Lung (tissue), 12 donors: Measurements from ENCODE around the gene CYSTM1. TPM values are rescaled to one million over a fixed set of nuclear protein-coding genes. Genes with fewer than 3 reads are reported as not detected.

Experiments used
- ATAC-seq: fragments of 200-7000 bp; cut with Tn5 transposase; one replicate; pipeline ENCODE4 v1.9.1; 2020; ENCODE audit warnings: moderate number of reproducible peaks; ENCODE audit not compliant: insufficient read depth, low FRiP score
- DNase-seq, 3 donors: peaks; one replicate each; pipeline ENCODE4 v3.0.0-alpha.2; 2013 to 2017
- H3K27ac ChIP-seq, 2 donors: one replicate each; pipeline ENCODE4 v1.5.1; 2013; ENCODE audit warnings: mild to moderate bottlenecking in 2 of 2, moderate library complexity in 2 of 2, control low read depth in 1 of 2, inconsistent platforms in 1 of 2, low read depth in 1 of 2, low read length in 1 of 2
- H3K27me3 ChIP-seq, 3 donors: one replicate each; pipeline ENCODE4 v1.5.1; 2013; ENCODE audit warnings: low read length in 2 of 3; ENCODE audit not compliant: control insufficient read depth in 3 of 3, insufficient read depth in 3 of 3
- H3K36me3 ChIP-seq, 4 donors: one replicate each; pipeline ENCODE4 v1.5.1; 2013; ENCODE audit warnings: low read length in 4 of 4, mild to moderate bottlenecking in 1 of 4, moderate library complexity in 1 of 4; ENCODE audit not compliant: control insufficient read depth in 4 of 4, insufficient read depth in 4 of 4
- H3K4me1 ChIP-seq, 5 donors: one replicate each; pipeline ENCODE4 v1.5.1; 2013; ENCODE audit warnings: low read length in 5 of 5, mild to moderate bottlenecking in 2 of 5, moderate library complexity in 1 of 5; ENCODE audit not compliant: control insufficient read depth in 5 of 5, insufficient read depth in 5 of 5
- H3K4me3 ChIP-seq: one replicate; pipeline ENCODE4 v1.5.1; 2013; ENCODE audit warnings: mild to moderate bottlenecking, control low read depth, moderate library complexity
- H3K9ac ChIP-seq, 2 donors: one replicate each; pipeline ENCODE4 v1.5.1; 2013; ENCODE audit warnings: low read length in 2 of 2, control low read depth in 1 of 2; ENCODE audit not compliant: insufficient read depth in 1 of 2
- H3K9me3 ChIP-seq, 4 donors: one replicate each; pipeline ENCODE4 v1.5.1; 2013; ENCODE audit warnings: low read length in 3 of 4, mild to moderate bottlenecking in 1 of 4, moderate library complexity in 1 of 4; ENCODE audit not compliant: control insufficient read depth in 4 of 4, insufficient read depth in 3 of 4
- WGBS, 2 donors: extraction: QIAGEN DNeasy Blood & Tissue Kit; methylation state at CpG; one replicate each; pipeline ENCODE4 v1.1.7; 2013; 5-methylcytosine and 5-hydroxymethylcytosine counted together
- polyA plus RNA-seq, 2 donors: library from polyadenylated mRNA; stranded (reverse); fragments of 200-250 nt; gene quantifications; one replicate each; pipeline ENCODE4 v1.2.1, GENCODE V29; 2013
- total RNA-seq, 2 donors: library from RNA; depleted of rRNA in 1 of 2; stranded (reverse); fragments of >200 nt in 1 of 2; gene quantifications; one replicate each; pipeline ENCODE4 v1.2.1, GENCODE V29; 2014 to 2021
- TF ChIP-seq, protein P1 (sequence below): IDR thresholded peaks from 2 replicates; pipeline ENCODE4 v1.5.1; 2012; ENCODE audit warnings: mild to moderate bottlenecking; ENCODE audit errors: control extremely low read depth, extremely low read depth
- donor health status: control.
- donor health status: control.
- donor health status: Bipolar disorder and iron deficiency.
- donor health status: healthy.
- donor health status: DM: yes; HTN: yes; CAD: no.

CYSTM1 gene
- total and polyA plus RNA-seq, 4 donors: 37.1 to 274 (median 107) TPM

DNA sequence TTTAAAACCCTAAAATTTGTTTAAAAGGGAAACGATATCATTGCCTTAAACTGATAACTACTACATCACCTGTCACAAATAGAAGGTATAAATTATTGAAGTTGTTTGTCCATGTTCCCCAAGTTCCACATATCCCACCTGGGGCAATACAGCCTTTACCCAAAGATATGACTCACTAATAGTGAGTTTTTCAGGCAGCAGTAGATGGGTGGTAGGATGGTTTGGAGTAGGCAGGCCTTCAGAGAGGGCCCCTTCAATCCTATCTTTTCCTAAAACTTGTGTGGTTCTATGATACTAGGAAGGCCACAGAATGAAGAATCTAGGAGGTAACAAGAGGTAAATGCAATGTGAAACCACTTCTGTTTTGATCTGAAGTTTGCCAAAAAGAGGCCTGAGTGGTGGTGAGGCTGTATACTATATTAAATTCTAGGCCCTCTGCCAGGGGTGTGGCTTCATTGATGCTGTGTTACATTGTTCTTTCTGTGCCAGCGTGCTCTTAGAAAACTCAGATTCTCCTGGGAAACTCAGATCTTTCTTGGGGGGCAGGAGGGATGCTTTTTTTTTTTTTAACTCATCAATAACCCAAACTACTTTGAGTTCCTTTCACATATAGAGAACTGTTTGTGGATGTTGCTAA is 7.2 kb downstream of the CYSTM1 start:
- H3K27me3 ChIP-seq: no peaks in the 10 kb centered on the region
- H3K9ac ChIP-seq: no peak overlapping the region
- TF ChIP-seq, protein P1, sequence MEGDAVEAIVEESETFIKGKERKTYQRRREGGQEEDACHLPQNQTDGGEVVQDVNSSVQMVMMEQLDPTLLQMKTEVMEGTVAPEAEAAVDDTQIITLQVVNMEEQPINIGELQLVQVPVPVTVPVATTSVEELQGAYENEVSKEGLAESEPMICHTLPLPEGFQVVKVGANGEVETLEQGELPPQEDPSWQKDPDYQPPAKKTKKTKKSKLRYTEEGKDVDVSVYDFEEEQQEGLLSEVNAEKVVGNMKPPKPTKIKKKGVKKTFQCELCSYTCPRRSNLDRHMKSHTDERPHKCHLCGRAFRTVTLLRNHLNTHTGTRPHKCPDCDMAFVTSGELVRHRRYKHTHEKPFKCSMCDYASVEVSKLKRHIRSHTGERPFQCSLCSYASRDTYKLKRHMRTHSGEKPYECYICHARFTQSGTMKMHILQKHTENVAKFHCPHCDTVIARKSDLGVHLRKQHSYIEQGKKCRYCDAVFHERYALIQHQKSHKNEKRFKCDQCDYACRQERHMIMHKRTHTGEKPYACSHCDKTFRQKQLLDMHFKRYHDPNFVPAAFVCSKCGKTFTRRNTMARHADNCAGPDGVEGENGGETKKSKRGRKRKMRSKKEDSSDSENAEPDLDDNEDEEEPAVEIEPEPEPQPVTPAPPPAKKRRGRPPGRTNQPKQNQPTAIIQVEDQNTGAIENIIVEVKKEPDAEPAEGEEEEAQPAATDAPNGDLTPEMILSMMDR: no peak
- H3K9me3 ChIP-seq: no peaks in the 10 kb centered on the region
- H3K4me1 ChIP-seq: peaks cover 11 to 37% (median 16%) of the 10 kb centered on the region in 5 donors
- DNase-seq (peak in 2 of 3 donors; percentile 65 to 66), ATAC-seq (no peak)
- no peaks in the 10 kb centered on the region for H3K36me3 ChIP-seq
- H3K4me3 ChIP-seq: no peak overlapping the region
- peak overlapping the region in 1 of 2 donors; percentile 38 for H3K27ac ChIP-seq
- WGBS, 2 donors: 63 to 74% methylated on average over 2 of the region's 2 CpGs

DNA sequence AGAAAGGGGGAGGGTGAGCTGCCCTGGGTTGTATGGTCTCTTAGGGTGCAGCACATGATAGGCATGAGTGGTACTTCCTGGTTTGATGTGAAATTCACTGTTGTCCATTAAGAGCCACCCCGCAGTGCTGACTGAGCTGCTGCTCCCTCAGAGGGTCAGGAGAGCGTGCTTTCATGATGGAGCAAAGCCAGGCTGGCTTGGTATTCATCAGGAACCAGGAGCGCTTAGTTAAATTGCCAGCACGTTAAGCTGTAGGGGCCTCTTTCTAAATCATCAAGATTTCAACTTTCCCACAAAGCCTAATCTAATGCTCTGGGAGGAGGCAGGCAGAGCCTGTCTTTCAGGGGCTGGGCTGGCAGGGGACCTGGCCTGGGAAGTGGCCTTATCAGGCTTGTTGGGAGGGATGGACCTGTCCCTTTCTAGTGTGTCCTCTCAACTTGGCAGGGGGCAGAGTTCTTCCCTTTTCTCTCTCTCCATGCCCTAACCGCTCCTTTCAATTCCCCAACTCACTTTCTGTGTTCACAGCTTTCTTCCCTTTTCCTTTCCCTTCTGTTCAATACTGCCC is 7.9 kb downstream of the CYSTM1 start:
- Histone ChIP-seq H3K4me3 (no peak overlapping the region), H3K27me3 (no peaks in the 10 kb centered on the region), H3K9ac (peak overlapping the region in 1 of 2 donors; percentile 21), H3K9me3 (no peaks in the 10 kb centered on the region), H3K4me1 (peaks cover 6 to 37% (median 16%) of the 10 kb centered on the region in 5 donors), H3K27ac (peak overlapping the region; percentile 26 to 79), H3K36me3 (no peaks in the 10 kb centered on the region)
- DNase-seq (peak; percentile 38 to 69 (median 46)), ATAC-seq (peak; percentile 68)
- TF ChIP-seq, protein P1: no peak
- 39 to 67% methylated on average over 5 of the region's 5 CpGs for whole genome bisulfite sequencing, 2 donors

DNA sequence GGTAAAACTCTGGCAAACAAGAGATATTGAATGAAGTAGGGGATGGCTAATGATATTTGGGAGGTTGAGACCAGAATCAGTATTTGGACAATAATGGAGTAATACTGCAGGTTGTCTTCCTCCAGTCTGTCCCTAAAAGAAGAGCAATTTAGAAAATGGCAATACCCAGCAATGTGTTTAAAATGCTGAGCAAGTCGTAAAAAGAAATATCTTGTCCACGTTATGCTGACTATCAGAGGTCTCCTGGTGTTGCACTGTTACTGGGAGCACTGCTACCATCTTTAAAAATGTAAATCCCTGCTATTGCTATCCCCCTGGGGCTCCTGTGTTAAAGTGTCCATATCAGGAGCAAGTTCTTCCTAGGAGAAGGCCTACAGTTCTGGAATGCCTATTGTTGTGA is 10.4 kb downstream of the CYSTM1 start:
- Histone ChIP-seq H3K9me3 (no peaks in the 10 kb centered on the region), H3K4me1 (peaks cover 6 to 32% (median 16%) of the 10 kb centered on the region in 5 donors), H3K36me3 (no peaks in the 10 kb centered on the region), H3K27me3 (no peaks in the 10 kb centered on the region), H3K9ac (no peak overlapping the region), H3K4me3 (no peak overlapping the region), H3K27ac (no peak overlapping the region)
- TF ChIP-seq, protein P1: no peak
- no peak for ATAC-seq
- no peak for DNase-seq
- 96 to 98% methylated on average over 2 of the region's 2 CpGs for WGBS, 2 donors
